Neural progenitor cell (in vitro differentiated cells): ENCODE data around the gene HNRNPL.

Experiments used
- CTCF ChIP-seq: fragments of 200-600 bp; sonication (generic); IDR thresholded peaks from 2 replicates; pipeline ENCODE4 v1.5.1; 2017; ENCODE audit warnings: antibody characterized with exemption, mild to moderate bottlenecking
- EZH2 ChIP-seq: fragments of 200-600 bp; sonication (generic); IDR thresholded peaks from 2 replicates; pipeline ENCODE4 v1.6.1; 2017; ENCODE audit warnings: antibody characterized with exemption, mild to moderate bottlenecking, moderate library complexity
- EZH2phosphoT487 ChIP-seq: fragments of 200-600 bp; sonication (generic); IDR thresholded peaks from 2 replicates; pipeline ENCODE4 v1.6.1; 2017; ENCODE audit warnings: antibody characterized with exemption

GRCh38 chr19:38838986-38839761 is 10.6 kb downstream of the HNRNPL start:
- TF ChIP-seq CTCF (no peak), EZH2 (no peak), EZH2phosphoT487 (no peak)
